HCT116 (cell line): ENCODE results near the gene INTS14. TPM values are rescaled to one million over a fixed set of nuclear protein-coding genes. Genes with fewer than 3 reads are reported as not detected.

Experiments
- ATAC-seq: fragments of 200-7000 bp; cut with Tn5 transposase; 2 replicates; pipeline ENCODE4 v1.9.1; 2020; ENCODE audit warnings: mild to moderate bottlenecking, moderate library complexity
- BruUV-seq: library from RNA; stranded (reverse); fragments of 400-500 nt; replicated peaks from 2 replicates; lab custom pipeline; 2021; lab: Mats Ljungman, UMichigan
- CTCF ChIA-PET: fragments of 300-600 bp; sonication (Branson Sonifier 250); formaldehyde crosslinking; loops from one replicate; lab custom pipeline; 2021; ENCODE audit warnings: antibody characterized with exemption; lab: Charles Lee
- POLR2A ChIA-PET: fragments of 300-600, 350-600 bp; sonication (Branson Sonifier 250); formaldehyde crosslinking; loops from one replicate; lab custom pipeline; 2021; ENCODE audit warnings: antibody characterized with exemption; lab: Charles Lee
- RAD21 ChIA-PET, 2 experiments: fragments of 300-600 bp; sonication (Branson Sonifier 250); formaldehyde crosslinking; loops; one replicate each; lab custom pipeline; 2023; ENCODE audit warnings: low total read pairs in 2 of 2; ENCODE audit not compliant: uncharacterized antibody in 2 of 2, unreplicated experiment in 2 of 2, low non-redundant PET in 1 of 2; lab: Charles Lee
- DNase-seq: peaks from one replicate; pipeline ENCODE4 v3.0.0-alpha.2; 2010; ENCODE audit warnings: low read depth, low spot score
- H2AFZ ChIP-seq: fragments of 200-600 bp; shearing (Covaris generic), sonication (generic); 2 replicates; pipeline ENCODE4 v1.6.1; 2017; ENCODE audit warnings: low read depth, mixed run types, mixed read lengths, antibody characterized with exemption, low read length; ENCODE audit not compliant: poor library complexity, severe bottlenecking
- H3K27ac ChIP-seq: 2 replicates; pipeline ENCODE4 v1.5.1; 2012; ENCODE audit warnings: low read depth, low read length
- H3K27me3 ChIP-seq: fragments of 200-600 bp; sonication (generic); 2 replicates; pipeline ENCODE4 v1.6.1; 2016; ENCODE audit warnings: mixed run types, low read length, mixed read lengths; ENCODE audit not compliant: insufficient read depth
- H3K36me3 ChIP-seq, 2 experiments: fragments of 200-500 bp in 1 of 2; fragments of 200-600 bp in 1 of 2; sonication (Bioruptor generic) in 1 of 2; sonication (generic) in 1 of 2; 2 replicates each; pipeline versions ENCODE4 v1.5.1 to v1.6.1; 2014 to 2016; ENCODE audit warnings: low read length in 2 of 2, inconsistent platforms in 1 of 2, mixed read lengths in 1 of 2, mixed run types in 1 of 2; ENCODE audit not compliant: insufficient read depth in 2 of 2, control insufficient read depth in 1 of 2
- H3K4me1 ChIP-seq, 2 experiments: fragments of 200-600 bp in 1 of 2; sonication (generic) in 1 of 2; 2 replicates each; pipeline versions ENCODE4 v1.5.1 to v1.6.1; 2012 to 2017; ENCODE audit warnings: low read length in 2 of 2, inconsistent platforms in 1 of 2, mild to moderate bottlenecking in 1 of 2, mixed read lengths in 1 of 2, mixed run types in 1 of 2, moderate library complexity in 1 of 2; ENCODE audit not compliant: insufficient read depth in 2 of 2, control insufficient read depth in 1 of 2
- H3K4me2 ChIP-seq: fragments of 200-600 bp; sonication (generic); 2 replicates; pipeline ENCODE4 v1.6.1; 2017; ENCODE audit warnings: mixed run types, low read length, mixed read lengths
- H3K4me3 ChIP-seq, 2 experiments: fragments of 200-600 bp in 1 of 2; sonication (generic) in 1 of 2; replicated peaks in 1 of 2; 2 replicates each; pipeline ENCODE4 v1.5.1; 2011 to 2016; ENCODE audit warnings: low read length in 2 of 2, control low read depth in 1 of 2, low read depth in 1 of 2, mild to moderate bottlenecking in 1 of 2, mixed read lengths in 1 of 2, mixed run types in 1 of 2
- H3K79me2 ChIP-seq: fragments of 200-600 bp; sonication (generic); 2 replicates; pipeline ENCODE4 v1.6.1; 2017; ENCODE audit warnings: mild to moderate bottlenecking, mixed run types, low read length, moderate library complexity, mixed read lengths; ENCODE audit not compliant: insufficient read depth
- H3K9ac ChIP-seq: fragments of 200-600 bp; sonication (generic); 2 replicates; pipeline ENCODE4 v1.6.1; 2016; ENCODE audit warnings: low read length, mixed read lengths
- H3K9me2 ChIP-seq: fragments of 200-600 bp; sonication (generic), shearing (Covaris generic); 2 replicates; pipeline ENCODE4 v1.6.1; 2017; ENCODE audit warnings: mixed run types, mild to moderate bottlenecking, moderate library complexity; ENCODE audit not compliant: insufficient read depth
- H3K9me3 ChIP-seq, 2 experiments: fragments of 200-500 bp in 1 of 2; fragments of 200-600 bp in 1 of 2; sonication (Bioruptor generic) in 1 of 2; sonication (generic) in 1 of 2; 2 replicates each; pipeline ENCODE4 v1.6.1; 2014 to 2017; ENCODE audit warnings: low read length in 2 of 2, mixed read lengths in 2 of 2, inconsistent platforms in 1 of 2, low read depth in 1 of 2, mild to moderate bottlenecking in 1 of 2, mixed run types in 1 of 2, moderate library complexity in 1 of 2; ENCODE audit not compliant: control insufficient read depth in 1 of 2, insufficient read depth in 1 of 2
- H4K20me1 ChIP-seq: fragments of 200-600 bp; sonication (generic), shearing (Covaris generic); 2 replicates; pipeline ENCODE4 v1.6.1; 2017; ENCODE audit warnings: mixed run types, mild to moderate bottlenecking, moderate library complexity; ENCODE audit not compliant: insufficient read depth
- CBX3 ChIP-seq: IDR thresholded peaks from 2 replicates; pipeline ENCODE4 v1.6.1; 2012; ENCODE audit warnings: low read depth
- CTCF ChIP-seq, 3 experiments: fragments of 200-600 bp in 1 of 3; sonication (generic) in 1 of 3; IDR thresholded peaks in 2 of 3; conservative IDR thresholded peaks in 1 of 3; 2 replicates each; pipeline ENCODE4 v1.5.1; 2012 to 2017; ENCODE audit warnings: low read depth in 2 of 3, low read length in 2 of 3, antibody characterized with exemption in 1 of 3, borderline replicate concordance in 1 of 3, control low read depth in 1 of 3, mild to moderate bottlenecking in 1 of 3, mixed read lengths in 1 of 3, mixed run types in 1 of 3, moderate library complexity in 1 of 3; ENCODE audit not compliant: insufficient read depth in 1 of 3
- EGR1 ChIP-seq: IDR thresholded peaks from 2 replicates; pipeline ENCODE4 v1.6.1; 2012; ENCODE audit warnings: low read depth
- EZH2phosphoT487 ChIP-seq: fragments of 200-600 bp; IDR thresholded peaks from 2 replicates; pipeline ENCODE4 v1.6.1; 2018; ENCODE audit warnings: antibody characterized with exemption, borderline replicate concordance
- POLR2AphosphoS5 ChIP-seq: IDR thresholded peaks from 2 replicates; pipeline ENCODE4 v1.6.1; 2011; ENCODE audit warnings: mild to moderate bottlenecking, low read depth, low read length, moderate library complexity
- RAD21 ChIP-seq: IDR thresholded peaks from 2 replicates; pipeline ENCODE4 v1.6.1; 2012; ENCODE audit warnings: low read depth, mild to moderate bottlenecking
- SP1 ChIP-seq: IDR thresholded peaks from 2 replicates; pipeline ENCODE4 v1.6.1; 2012; ENCODE audit warnings: low read depth
- intact Hi-C: fragments of 100-400 bp; cut with micrococcal nuclease; formaldehyde crosslinking; loops from 2 replicates; pipeline ENCODE4 v1.10.0; 2022
- total RNA-seq: library from RNA; stranded (reverse); gene quantifications from one replicate; pipeline ENCODE4 v1.2.1, GENCODE V29; 2021; ENCODE audit not compliant: unreplicated experiment

Gene INTS14
- total RNA-seq, 1 experiment from 2014 or later, result 50.1 TPM

GRCh38 chr15:65639509-65639908 is 28.6 kb upstream of the INTS14 start (continued):
- TF ChIP-seq CBX3 (no peak), EZH2phosphoT487 (no peak), POLR2AphosphoS5 (no peak), SP1 (no peak)

- ATAC-seq, result peak; percentile 93
- Histone ChIP-seq H4K20me1 (no peaks in the 10 kb centered on the region), H3K9ac (no peak overlapping the region), H3K79me2 (no peaks in the 10 kb centered on the region), H3K36me3 (no peaks in the 10 kb centered on the region), H3K27ac (no peak overlapping the region), H3K9me2 (no peaks in the 10 kb centered on the region), H3K4me1 (peaks cover 2 to 9% of the 10 kb centered on the region in 2 experiments; a peak in 3 of 4 replicates), H3K9me3 (no peaks in the 10 kb centered on the region), H3K4me2 (peak overlapping the region; percentile 10), H3K4me3 (no peak overlapping the region), H3K27me3 (no peaks in the 10 kb centered on the region), H2AFZ (no peak overlapping the region)
- no TSS peak for BruUV-seq
- no peak for TF ChIP-seq EGR1
- TF ChIP-seq RAD21, result peak; percentile 89
- TF ChIP-seq CTCF (IDR thresholded peaks at IDR 0.05 in 2 of 3, conservative IDR thresholded peaks at IDR 0.05 in 1 of 3; ENCODE audit: borderline replicate concordance in 1 of 3, insufficient read depth in 1 of 3, low read depth in 2 of 3, low read length in 2 of 3), result peak; percentile 84 to 89 (median 89); a peak in 5 of 6 replicates
- intact Hi-C loops, result loop anchor here (2.0 kb wide), 1 partner anchor 186 kb away; no protein-coding TSS in a partner anchor
- ChIA-PET RAD21 (interaction anchor here in 1 of 2 experiments (0.9 kb wide), 1 partner anchor 190 kb away, joined by 3 read pairs; no protein-coding TSS in a partner anchor), POLR2A (no interaction called here), CTCF (interaction anchor here (0.6 to 3.5 kb wide), 4 partner anchors 43 to 198 kb away, joined by 3 to 11 read pairs (median 6); no protein-coding TSS in a partner anchor)
- DNase-seq, result peak; percentile 65
Observed at GRCh38 chr15:65638681-65639089, 27.8 kb upstream of the INTS14 start.
